GM18526 (cell line): ENCODE results near the gene TSC22D1.

Source experiments
- POLR2A ChIP-seq: IDR thresholded peaks from 3 replicates; pipeline ENCODE4 v1.6.1; 2011; ENCODE audit not compliant: insufficient read length; ENCODE audit errors: extremely low read depth

The TSC22D1 gene

DNA sequence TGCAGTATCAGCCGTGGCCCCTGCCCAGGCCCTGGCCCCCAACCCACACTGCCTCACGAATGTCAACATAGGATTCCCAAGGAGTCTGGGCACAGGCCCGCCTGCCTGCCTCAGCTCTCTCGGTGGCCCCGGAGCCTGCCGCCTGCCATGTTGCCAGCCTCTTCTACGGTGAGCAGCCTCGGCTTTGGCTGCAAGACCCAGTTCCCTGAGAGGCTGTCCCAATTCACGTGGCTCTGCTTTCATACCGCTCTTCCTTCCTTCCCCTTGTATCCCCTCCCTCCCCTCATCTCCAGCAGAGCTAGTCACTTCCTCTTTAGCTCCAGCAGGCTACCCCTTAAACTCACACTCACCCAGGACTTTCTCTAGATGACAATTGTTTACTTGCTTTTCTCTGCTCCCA, 159.8 kb downstream of the TSC22D1 start:
- TF ChIP-seq POLR2A, result no peak

GRCh38 chr13:44415815-44416214, 160.3 kb downstream of the TSC22D1 start:
- TF ChIP-seq POLR2A, result no peak

DNA sequence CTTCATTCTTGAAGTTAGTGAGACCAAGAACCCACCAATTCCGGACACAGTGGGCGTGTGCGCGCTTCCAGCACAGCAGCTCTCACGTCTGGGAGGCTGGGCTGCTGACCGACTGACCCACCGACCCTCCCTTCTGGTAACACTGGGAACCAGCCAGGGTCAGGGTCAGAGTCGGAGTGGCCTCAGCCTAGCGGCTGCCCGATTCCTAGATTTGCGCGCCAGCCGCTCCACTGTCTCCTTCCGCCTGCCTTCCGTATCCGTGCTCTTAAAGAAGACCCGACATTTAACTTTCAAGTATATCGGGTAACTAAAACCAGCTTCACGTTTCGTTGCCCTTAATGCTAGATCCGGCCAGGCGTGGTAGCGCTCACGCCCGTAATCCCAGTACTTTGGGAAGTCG, 161.4 kb downstream of the TSC22D1 start:
- no peak for TF ChIP-seq POLR2A

GRCh38 chr13:44413095-44413494, 163.0 kb downstream of the TSC22D1 start:
- TF ChIP-seq POLR2A, result no peak

DNA sequence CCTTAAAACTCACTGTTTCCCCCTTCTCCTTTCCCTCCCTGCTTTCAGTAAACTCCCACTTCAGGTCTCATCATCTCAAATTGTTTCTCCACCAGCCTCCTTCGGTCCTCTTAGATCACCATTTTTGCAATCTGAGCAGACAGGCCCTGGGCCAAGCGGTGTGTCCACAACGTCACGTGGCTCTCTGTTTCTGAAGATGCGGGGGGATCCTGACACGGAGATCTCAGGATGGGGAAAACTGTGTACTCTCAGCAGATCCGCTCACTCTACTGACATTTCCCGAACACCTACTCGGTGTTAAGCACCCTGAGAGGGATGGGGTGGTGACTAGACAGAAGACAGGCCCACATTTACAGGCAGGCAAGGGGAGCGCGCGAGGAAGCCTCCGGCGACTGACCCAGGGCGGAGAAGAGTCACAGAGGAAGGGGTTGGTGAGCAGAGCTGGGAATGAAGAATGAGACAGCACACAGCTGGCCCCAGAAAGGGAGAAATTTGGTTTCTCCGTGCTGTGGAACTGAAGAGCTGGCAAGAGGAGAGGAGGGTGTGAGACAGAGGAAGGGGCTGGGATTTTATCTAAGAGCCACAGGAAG, 163.7 kb downstream of the TSC22D1 start:
- no peak for TF ChIP-seq POLR2A

DNA sequence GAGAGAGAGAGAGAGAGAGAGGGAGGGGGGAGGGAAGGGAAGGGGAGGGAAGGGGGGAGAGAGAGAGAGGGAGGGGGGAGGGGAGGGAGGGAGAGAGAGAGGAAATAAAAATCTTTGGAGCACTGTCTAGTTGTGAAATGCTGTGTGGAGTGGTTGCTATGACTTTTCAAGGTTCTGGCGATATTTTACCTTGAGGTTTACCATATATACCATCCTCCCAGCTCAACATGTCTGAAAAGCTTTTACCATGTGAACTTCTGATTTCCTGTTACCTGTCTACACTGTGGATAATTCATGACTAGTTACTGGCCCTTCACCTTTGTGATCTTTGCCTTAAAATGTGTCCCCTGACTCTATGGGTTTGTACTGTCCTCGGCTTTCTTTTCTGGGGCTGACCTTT, 164.3 kb downstream of the TSC22D1 start:
- TF ChIP-seq POLR2A, result no peak

DNA sequence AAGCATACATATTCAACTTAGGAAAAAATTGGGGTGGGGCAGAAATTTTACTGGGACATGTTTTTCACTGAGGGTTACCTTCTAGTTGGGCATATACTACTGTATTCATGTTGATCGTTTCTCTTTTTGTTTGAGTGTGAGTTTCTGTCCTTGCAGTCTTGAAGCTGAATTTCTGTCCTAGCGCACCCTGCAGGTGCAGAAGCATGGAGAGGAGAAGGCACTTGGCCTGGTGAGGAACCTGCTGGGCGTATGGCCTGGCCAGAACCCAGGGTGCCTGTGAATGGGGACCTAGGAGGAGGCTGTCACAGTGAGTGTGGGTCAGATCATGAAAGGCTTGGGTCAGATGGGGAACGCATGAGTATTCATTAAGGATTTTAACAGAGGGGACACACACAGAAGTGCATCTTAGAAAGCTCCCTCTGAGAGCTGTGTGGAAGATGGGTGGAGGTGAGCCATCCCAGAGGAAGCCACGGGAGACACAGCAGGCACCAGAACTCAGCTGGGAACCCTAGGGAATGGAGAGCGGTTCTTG, 165.7 kb downstream of the TSC22D1 start:
- no peak for TF ChIP-seq POLR2A

GRCh38 chr13:44409595-44409994, 166.5 kb downstream of the TSC22D1 start:
- TF ChIP-seq POLR2A, result no peak

- TF ChIP-seq POLR2A, result no peak
These were observed 168.2 kb downstream of the TSC22D1 start for GRCh38 chr13:44407891-44408290.

DNA sequence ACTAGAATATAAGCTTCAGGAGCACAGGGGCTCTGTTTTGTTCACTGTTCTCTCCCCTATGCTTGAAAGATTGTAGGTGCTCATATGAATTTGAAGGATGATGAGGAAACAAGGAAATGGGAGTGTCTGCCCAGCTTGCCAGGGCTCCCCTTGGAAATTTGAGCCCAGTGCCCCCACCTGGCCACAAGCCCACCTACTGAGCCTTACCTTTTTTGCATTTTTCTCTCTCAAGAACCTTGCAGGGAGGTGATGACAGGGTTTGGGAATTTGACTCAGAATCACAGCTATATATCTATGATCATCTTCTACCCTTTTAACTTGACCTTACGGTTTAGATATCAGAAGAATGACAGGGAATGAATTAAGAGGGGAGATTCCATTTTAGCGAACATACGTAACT, 168.8 kb downstream of the TSC22D1 start:
- no peak for TF ChIP-seq POLR2A

DNA sequence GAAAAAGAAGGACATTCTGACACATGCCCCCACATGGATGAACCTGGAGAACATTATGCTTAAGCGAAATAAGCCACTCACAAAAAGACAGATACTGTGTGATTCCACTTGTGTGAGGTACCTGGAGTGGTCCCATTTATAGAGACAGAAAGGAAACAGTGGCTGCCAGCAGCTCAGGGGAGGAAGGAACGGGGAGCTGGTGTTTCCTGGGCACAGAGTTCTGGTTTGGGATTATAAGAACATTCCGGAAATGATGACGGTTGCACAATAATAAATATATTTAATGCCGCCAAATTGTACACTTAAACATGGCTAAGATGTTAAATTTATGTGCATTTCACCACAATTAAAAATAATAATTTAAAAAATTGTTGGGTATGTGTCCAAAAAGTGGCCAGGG, 169.5 kb downstream of the TSC22D1 start:
- TF ChIP-seq POLR2A, result no peak

- no peak for TF ChIP-seq POLR2A
These were observed 171.6 kb downstream of the TSC22D1 start for GRCh38 chr13:44404261-44405132.

- TF ChIP-seq POLR2A, result no peak
These were observed 172.6 kb downstream of the TSC22D1 start for GRCh38 chr13:44403461-44404056.

DNA sequence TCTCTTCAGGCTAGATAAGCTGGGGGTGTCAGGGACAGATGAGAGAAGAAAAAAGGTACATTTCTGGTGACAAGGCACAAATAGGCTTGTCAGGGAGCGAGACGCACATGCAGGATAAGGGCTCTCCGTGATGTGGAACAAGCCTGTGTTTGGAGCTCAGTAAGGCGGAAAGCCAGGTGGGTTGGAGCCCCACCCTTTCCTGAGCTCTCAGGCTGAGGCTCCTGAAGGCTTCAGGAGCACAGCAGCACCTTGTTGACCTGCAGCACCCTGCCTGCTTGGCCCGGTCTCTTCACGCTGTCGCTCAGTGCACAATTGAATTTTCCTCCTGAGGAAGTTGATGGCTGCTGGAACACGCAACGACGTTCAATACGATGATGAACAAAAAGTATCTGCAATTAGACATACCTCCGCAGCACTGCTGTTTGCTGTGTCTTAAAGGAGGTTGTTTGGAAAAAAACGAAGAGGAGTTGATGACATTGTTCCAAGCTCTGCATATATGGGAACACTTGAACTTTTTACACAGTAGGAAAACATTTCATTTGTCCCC, 173.2 kb downstream of the TSC22D1 start:
- TF ChIP-seq POLR2A, result no peak

DNA sequence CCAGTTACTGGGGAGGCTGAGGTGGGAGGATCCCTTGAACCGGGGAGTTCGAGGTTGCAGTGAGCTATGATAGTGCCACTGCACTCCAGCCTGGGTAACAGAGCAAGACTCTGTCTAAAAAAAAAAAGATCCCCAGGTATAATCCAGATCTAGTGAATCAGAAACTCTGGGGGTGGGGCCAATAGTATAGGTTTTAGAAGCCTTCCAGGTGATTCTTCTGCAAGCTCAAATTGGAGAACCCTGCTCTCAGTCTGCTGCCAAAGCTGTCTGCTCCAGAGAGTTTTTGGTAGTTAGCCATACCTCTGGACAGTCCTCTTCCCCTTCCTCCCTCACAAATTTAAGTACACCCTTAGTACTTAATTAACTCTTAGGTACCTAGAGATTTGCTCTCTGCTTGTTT, 174.6 kb downstream of the TSC22D1 start:
- TF ChIP-seq POLR2A, result no peak

DNA sequence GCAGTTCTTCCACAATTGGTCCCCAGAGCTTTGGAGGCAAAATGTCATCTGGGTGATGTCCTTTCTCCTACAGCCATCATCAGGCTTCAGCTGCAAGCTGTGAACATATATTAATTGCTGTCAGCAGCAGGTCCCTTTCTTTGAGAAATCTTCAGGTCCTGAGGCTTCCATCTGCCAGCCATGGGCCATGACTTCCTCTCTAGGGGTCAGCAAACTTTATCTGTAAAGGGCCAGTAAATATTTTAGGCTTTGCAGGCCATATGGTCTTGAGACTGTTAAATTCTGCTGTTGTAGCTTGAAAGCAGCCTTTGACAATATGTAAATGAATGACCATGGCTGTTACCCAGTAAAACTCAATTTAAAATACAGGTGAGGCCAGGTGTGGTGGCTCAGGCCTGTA, 175.4 kb downstream of the TSC22D1 start:
- TF ChIP-seq POLR2A, result no peak

DNA sequence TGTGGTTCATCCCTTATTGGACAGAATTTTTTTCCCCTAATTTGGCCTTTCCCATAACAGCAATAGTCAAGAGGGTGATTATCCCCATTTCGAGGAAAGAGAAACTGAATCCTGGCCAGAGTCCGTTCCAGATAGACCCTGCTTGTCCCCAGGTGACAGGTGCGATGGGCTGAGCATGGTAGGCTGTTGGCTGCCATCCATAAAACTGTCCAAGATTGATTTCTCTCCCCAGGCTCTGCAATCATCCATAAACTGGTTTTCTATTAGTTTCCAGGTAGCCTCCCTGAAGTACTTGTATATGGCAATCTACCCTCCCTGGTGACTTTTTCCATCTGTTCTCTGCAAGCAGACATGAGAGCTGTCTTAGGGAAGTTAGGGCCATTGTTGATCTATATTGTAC, 177.1 kb downstream of the TSC22D1 start:
- TF ChIP-seq POLR2A, result no peak
